AG04450 (cell line): ENCODE results near the gene TRIM61. TPM values are rescaled to one million over a fixed set of nuclear protein-coding genes. Genes with fewer than 3 reads are reported as not detected.
"Not testable (repeated sequence)": the region's sequence is repeated elsewhere in the genome, so short reads cannot be mapped to it uniquely, and the experiment has no call there.

Experiments
- CTCF ChIA-PET: fragments of 300-600, 350-600 bp; formaldehyde crosslinking; extraction: SDS; loops from one replicate; lab custom pipeline; 2022; ENCODE audit warnings: antibody characterized with exemption, inconsistent platforms; lab: Charles Lee
- POLR2A ChIA-PET: fragments of 350-600 bp; formaldehyde crosslinking; extraction: SDS; loops from one replicate; lab custom pipeline; 2021; ENCODE audit warnings: antibody characterized with exemption, inconsistent platforms; lab: Yijun Ruan, JAX
- DNase-seq: peaks from one replicate; pipeline ENCODE4 v3.0.0-alpha.2; 2011; ENCODE audit warnings: low read depth, low spot score
- H3K27ac ChIP-seq: one replicate; pipeline ENCODE4 v1.5.1; 2012; ENCODE audit warnings: low read depth, low read length, control low read depth
- H3K27me3 ChIP-seq: one replicate; pipeline ENCODE4 v1.6.0; 2012; ENCODE audit warnings: low read length; ENCODE audit not compliant: control insufficient read depth, insufficient read depth
- H3K4me3 ChIP-seq: 2 replicates; pipeline ENCODE4 v1.5.1; 2011; ENCODE audit warnings: mild to moderate bottlenecking, low read depth, low read length, control low read depth
- H3K9me3 ChIP-seq: 2 replicates; pipeline ENCODE4 v1.5.1; 2012; ENCODE audit warnings: low read length; ENCODE audit not compliant: control insufficient read depth, insufficient read depth
- polyA plus RNA-seq: library from polyadenylated mRNA; depleted of rRNA; stranded (reverse); fragments of >200 nt; gene quantifications from 2 replicates; pipeline ENCODE4 v1.2.3, GENCODE V29; 2011
- TF ChIP-seq, protein P1 (sequence below): IDR thresholded peaks from 2 replicates; pipeline ENCODE4 v1.5.1; 2011; ENCODE audit warnings: low read depth, low read length, control low read depth, inconsistent platforms

Gene TRIM61
- polyA plus RNA-seq, 1 experiment: 2.4 TPM

GRCh38 chr4:164935363-164935762, 42.1 kb downstream of the TRIM61 start:
- ChIA-PET CTCF (interaction anchor here (0.7 kb wide), 1 partner anchor 1514 kb away, joined by 3 read pairs; no protein-coding TSS in a partner anchor), POLR2A (no interaction called here)
- peaks cover 10% of the 10 kb centered on the region for H3K9me3 ChIP-seq
- H3K4me3 ChIP-seq: no peak overlapping the region
- no peaks in the 10 kb centered on the region for H3K27me3 ChIP-seq
- H3K27ac ChIP-seq: no peak overlapping the region
- TF ChIP-seq, protein P1, sequence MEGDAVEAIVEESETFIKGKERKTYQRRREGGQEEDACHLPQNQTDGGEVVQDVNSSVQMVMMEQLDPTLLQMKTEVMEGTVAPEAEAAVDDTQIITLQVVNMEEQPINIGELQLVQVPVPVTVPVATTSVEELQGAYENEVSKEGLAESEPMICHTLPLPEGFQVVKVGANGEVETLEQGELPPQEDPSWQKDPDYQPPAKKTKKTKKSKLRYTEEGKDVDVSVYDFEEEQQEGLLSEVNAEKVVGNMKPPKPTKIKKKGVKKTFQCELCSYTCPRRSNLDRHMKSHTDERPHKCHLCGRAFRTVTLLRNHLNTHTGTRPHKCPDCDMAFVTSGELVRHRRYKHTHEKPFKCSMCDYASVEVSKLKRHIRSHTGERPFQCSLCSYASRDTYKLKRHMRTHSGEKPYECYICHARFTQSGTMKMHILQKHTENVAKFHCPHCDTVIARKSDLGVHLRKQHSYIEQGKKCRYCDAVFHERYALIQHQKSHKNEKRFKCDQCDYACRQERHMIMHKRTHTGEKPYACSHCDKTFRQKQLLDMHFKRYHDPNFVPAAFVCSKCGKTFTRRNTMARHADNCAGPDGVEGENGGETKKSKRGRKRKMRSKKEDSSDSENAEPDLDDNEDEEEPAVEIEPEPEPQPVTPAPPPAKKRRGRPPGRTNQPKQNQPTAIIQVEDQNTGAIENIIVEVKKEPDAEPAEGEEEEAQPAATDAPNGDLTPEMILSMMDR: no peak
- DNase-seq: no peak

- CTCF ChIA-PET: no interaction called here
- no peak overlapping the region for H3K27ac ChIP-seq
Observed at GRCh38 chr4:164933244-164933643, 44.2 kb downstream of the TRIM61 start.

DNA sequence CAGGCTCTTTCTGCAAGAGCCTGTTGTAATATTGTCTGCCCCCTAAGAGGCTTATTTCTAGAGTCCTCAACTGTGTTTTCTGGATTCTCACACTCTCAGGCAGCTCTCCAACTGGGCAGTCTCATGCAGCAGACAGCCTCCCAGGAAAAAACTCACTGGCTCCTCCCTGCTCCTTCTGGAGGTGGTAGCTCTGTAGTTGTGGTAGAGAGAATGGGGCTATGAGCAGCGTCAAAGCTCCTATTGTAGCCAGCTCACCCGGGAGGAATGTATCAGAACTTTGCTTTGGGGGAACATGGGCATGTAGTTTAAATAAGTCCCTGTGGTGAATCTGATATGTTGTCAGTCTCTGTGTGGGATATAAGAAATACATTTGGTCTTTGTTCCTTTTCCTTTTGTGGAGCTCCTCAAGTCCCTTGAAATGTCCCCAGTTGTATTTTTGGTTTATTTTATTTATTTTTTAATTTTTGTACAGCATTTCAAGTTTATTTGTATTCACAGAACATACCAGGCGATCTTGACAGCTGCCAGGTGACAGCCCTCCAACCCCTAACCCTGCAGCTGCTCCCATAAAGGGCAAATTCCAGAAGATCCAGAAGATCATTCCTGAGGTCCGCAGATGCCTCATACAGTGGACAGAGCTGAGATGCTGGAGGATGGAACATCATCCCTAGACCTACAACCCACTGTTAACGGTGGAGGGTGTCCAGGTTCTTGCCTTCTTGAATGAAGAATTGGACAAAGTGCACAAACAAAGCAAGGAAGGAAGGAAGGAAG, 45.7 kb downstream of the TRIM61 start:
- no peak overlapping the region for H3K4me3 ChIP-seq
- DNase-seq: no peak
- TF ChIP-seq, protein P1: no peak
- H3K9me3 ChIP-seq: peaks cover 14% of the 10 kb centered on the region
- ChIA-PET POLR2A (no interaction called here), CTCF (no interaction called here)
- no peaks in the 10 kb centered on the region for H3K27me3 ChIP-seq
- no peak overlapping the region for H3K27ac ChIP-seq

More at GRCh38 chr4:164933244-164933643, 44.2 kb downstream of the TRIM61 start:
- Histone ChIP-seq H3K9me3 (peaks cover 14% of the 10 kb centered on the region), H3K27me3 (no peaks in the 10 kb centered on the region), H3K4me3 (no peak overlapping the region)
- DNase-seq: no peak
- POLR2A ChIA-PET: no interaction called here
- TF ChIP-seq, protein P1: no peak

GRCh38 chr4:164930647-164931046, 46.8 kb downstream of the TRIM61 start:
- no peak for DNase-seq
- CTCF ChIA-PET: no interaction called here
- H3K27ac ChIP-seq: no peak overlapping the region
- no peak overlapping the region for H3K4me3 ChIP-seq
- peaks cover 14% of the 10 kb centered on the region for H3K9me3 ChIP-seq
- TF ChIP-seq, protein P1: no peak
- no peaks in the 10 kb centered on the region for H3K27me3 ChIP-seq
- POLR2A ChIA-PET: no interaction called here

DNA sequence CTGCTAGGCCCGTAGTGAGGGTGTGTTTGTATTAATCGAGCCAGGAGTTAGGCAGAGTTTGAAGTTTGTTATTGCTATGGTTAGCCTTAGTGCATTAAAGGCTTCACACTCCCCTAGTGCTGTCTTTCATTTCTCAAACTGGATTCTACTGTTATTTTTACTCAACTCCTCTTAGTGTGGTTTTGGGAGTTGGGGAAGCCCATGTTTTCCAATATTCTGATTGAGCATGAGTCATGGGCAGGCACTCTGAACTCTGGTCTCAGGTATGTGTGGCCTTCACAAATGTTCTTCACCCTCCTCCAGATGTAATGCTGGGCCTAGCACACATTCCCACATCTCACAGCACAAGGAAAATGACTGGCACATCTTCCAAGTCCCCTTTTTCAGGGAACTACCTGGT, 50.4 kb downstream of the TRIM61 start:
- CTCF ChIA-PET, H3K27ac ChIP-seq, H3K9me3 ChIP-seq, POLR2A ChIA-PET, H3K4me3 ChIP-seq, DNase-seq, H3K27me3 ChIP-seq: not testable (repeated sequence)
